Measurements from ENCODE around the gene NELL1. TPM values are rescaled to one million over a fixed set of nuclear protein-coding genes. Genes with fewer than 3 reads are reported as not detected.

The NELL1 gene
- total and polyA plus RNA-seq, 7 donors = 0.34 to 1.1 (median 0.62) TPM; not detected in 3

- WGBS, 2 donors = 90 to 93% methylated on average over 9 of the region's 9 CpGs
Measured at GRCh38 chr11:21229224-21229623, 559.8 kb downstream of the NELL1 start.

GRCh38 chr11:21250196-21250595 lies 580.8 kb downstream of the NELL1 start:
- H3K36me3 ChIP-seq = no peaks in the 10 kb centered on the region
- no peaks in the 10 kb centered on the region for H3K9me3 ChIP-seq
- no peaks in the 10 kb centered on the region for H3K4me1 ChIP-seq
- no peak for DNase-seq
- H3K4me3 ChIP-seq = no peak overlapping the region
- intact Hi-C loops (cut with DNase I) = no loop called here
- 16 to 34% methylated on average over 1 of the region's 1 CpG for WGBS, 2 donors
- H3K27me3 ChIP-seq = no peaks in the 10 kb centered on the region
- TF ChIP-seq POLR2AphosphoS5 (IDR thresholded peaks at IDR 0.05) = no peak
- no peak for TF ChIP-seq EP300 (IDR thresholded peaks at IDR 0.05)
- no peak for TF ChIP-seq POLR2A (IDR thresholded peaks at IDR 0.05)
- no peak for TF ChIP-seq CTCF (IDR thresholded peaks at IDR 0.05)
- no peak overlapping the region for H3K27ac ChIP-seq

More at GRCh38 chr11:21229224-21229623, 559.8 kb downstream of the NELL1 start:
- Histone ChIP-seq H3K4me1 (no peaks in the 10 kb centered on the region), H3K27ac (no peak overlapping the region), H3K27me3 (no peaks in the 10 kb centered on the region), H3K9me3 (no peaks in the 10 kb centered on the region), H3K4me3 (no peak overlapping the region), H3K36me3 (no peaks in the 10 kb centered on the region)
- TF ChIP-seq CTCF (IDR thresholded peaks at IDR 0.05) (no peak), POLR2AphosphoS5 (IDR thresholded peaks at IDR 0.05) (no peak)
- intact Hi-C loops (cut with DNase I) = no loop called here
- DNase-seq = no peak

DNA sequence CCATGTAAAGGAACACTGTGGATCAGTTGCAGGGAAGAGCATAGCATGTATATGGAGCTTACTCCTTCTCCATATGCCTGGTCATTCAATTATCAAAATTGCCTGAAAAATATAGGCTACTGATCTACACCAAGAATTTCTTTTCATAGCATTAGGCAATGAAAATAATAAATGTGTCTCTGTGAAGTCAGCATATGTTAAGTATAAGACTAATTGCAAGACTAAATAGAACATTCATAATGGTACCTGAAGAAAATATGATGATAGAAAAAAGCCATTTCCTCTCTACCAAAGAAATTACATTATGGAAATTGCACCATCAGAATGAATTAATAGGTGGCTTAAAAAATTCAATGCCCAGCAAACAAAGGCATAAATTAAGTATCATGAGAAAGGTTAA lies 584.7 kb downstream of the NELL1 start:
- DNase-seq = no peak
- Histone ChIP-seq H3K4me1 (no peaks in the 10 kb centered on the region), H3K36me3 (no peaks in the 10 kb centered on the region), H3K9me3 (no peaks in the 10 kb centered on the region), H3K27ac (no peak overlapping the region), H3K27me3 (no peaks in the 10 kb centered on the region), H3K4me3 (no peak overlapping the region)
- intact Hi-C loops (cut with DNase I) = no loop called here
- TF ChIP-seq CTCF (IDR thresholded peaks at IDR 0.05) = no peak
- no peak for TF ChIP-seq POLR2AphosphoS5 (IDR thresholded peaks at IDR 0.05)
- no peak for TF ChIP-seq EP300 (IDR thresholded peaks at IDR 0.05)
- TF ChIP-seq POLR2A (IDR thresholded peaks at IDR 0.05) = no peak

DNA sequence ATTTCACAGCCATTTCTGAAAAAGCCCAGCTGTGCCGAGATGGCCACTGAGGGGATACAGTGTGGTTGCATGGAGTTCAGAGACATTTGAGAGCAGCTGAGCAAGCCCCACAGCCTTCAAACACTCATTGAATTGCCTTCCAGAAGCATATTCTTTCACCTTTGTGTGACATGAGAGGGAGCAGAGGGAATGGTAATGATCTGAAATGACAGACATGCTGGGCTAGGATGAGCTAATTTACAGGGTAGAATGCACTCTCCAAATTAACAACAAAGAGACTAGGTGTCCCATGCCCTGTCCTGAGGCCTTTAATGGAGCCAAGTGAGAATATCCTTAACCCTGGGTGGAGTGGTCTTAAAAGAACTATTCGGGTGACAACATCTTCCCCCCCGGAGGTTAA lies 585.4 kb downstream of the NELL1 start:
- Histone ChIP-seq H3K36me3 (no peaks in the 10 kb centered on the region), H3K4me1 (no peaks in the 10 kb centered on the region), H3K27ac (no peak overlapping the region), H3K27me3 (no peaks in the 10 kb centered on the region), H3K4me3 (no peak overlapping the region), H3K9me3 (no peaks in the 10 kb centered on the region)
- TF ChIP-seq EP300 (IDR thresholded peaks at IDR 0.05) (no peak), POLR2A (IDR thresholded peaks at IDR 0.05) (no peak), POLR2AphosphoS5 (IDR thresholded peaks at IDR 0.05) (no peak), CTCF (IDR thresholded peaks at IDR 0.05) (no peak)
- DNase-seq = no peak
- WGBS, 2 donors = 77 to 84% methylated on average over 3 of the region's 3 CpGs
- intact Hi-C loops (cut with DNase I) = no loop called here

DNA sequence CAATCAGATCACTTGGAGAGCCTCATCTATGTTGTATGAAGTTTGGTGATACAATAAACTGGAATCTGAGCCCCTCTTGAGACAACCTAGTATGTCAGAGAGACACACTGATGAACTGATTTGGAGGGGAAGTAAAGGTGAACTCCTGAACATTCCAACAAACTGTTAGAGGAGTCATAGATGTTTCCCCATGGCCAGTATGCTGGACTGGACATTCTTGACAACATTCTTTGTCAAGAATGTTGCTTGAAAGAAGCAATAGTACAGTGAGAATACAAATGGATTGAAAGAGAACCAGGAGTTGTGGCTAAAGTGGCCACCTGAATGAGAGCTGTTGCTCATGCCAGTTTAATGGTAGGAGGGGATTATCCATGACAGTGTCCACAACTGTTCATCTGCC lies 588.1 kb downstream of the NELL1 start:
- TF ChIP-seq EP300 (IDR thresholded peaks at IDR 0.05) (no peak), CTCF (IDR thresholded peaks at IDR 0.05) (no peak), POLR2AphosphoS5 (IDR thresholded peaks at IDR 0.05) (no peak), POLR2A (IDR thresholded peaks at IDR 0.05) (no peak)
- H3K9me3 ChIP-seq = no peaks in the 10 kb centered on the region
- H3K4me3 ChIP-seq = no peak overlapping the region
- no peaks in the 10 kb centered on the region for H3K4me1 ChIP-seq
- no peaks in the 10 kb centered on the region for H3K27me3 ChIP-seq
- H3K27ac ChIP-seq = no peak overlapping the region
- DNase-seq = no peak
- no peaks in the 10 kb centered on the region for H3K36me3 ChIP-seq
- intact Hi-C loops (cut with DNase I) = no loop called here
